Measurements from ENCODE around the gene ROR1.

ROR1 gene

GRCh38 chr1:63856924-63857323, 83.1 kb downstream of the ROR1 start:
- no peak for DNase-seq (ENCODE audit: low read depth in 2 of 2)

- DNase-seq (ENCODE audit: low read depth in 2 of 2): no peak
These were observed 83.7 kb downstream of the ROR1 start for GRCh38 chr1:63857478-63857877.

GRCh38 chr1:63858153-63858552, 84.3 kb downstream of the ROR1 start:
- no peak for DNase-seq (ENCODE audit: low read depth in 2 of 2)

GRCh38 chr1:63859480-63860275, 85.9 kb downstream of the ROR1 start:
- no peak for DNase-seq (ENCODE audit: low read depth in 2 of 2)

GRCh38 chr1:63861052-63861691, 87.4 kb downstream of the ROR1 start:
- DNase-seq (ENCODE audit: low read depth in 2 of 2): no peak

GRCh38 chr1:63863145-63863544, 89.3 kb downstream of the ROR1 start:
- no peak for DNase-seq (ENCODE audit: low read depth in 2 of 2)

GRCh38 chr1:63864224-63864641, 90.4 kb downstream of the ROR1 start:
- DNase-seq (ENCODE audit: low read depth in 2 of 2): no peak

GRCh38 chr1:63865561-63865960, 91.7 kb downstream of the ROR1 start:
- no peak for DNase-seq (ENCODE audit: low read depth in 2 of 2)

GRCh38 chr1:63866084-63866483, 92.3 kb downstream of the ROR1 start:
- no peak for DNase-seq (ENCODE audit: low read depth in 2 of 2)

- DNase-seq (ENCODE audit: low read depth in 2 of 2): no peak
These were observed 93.8 kb downstream of the ROR1 start for GRCh38 chr1:63867429-63868176.

- DNase-seq (ENCODE audit: low read depth in 2 of 2): no peak
These were observed 94.5 kb downstream of the ROR1 start for GRCh38 chr1:63868268-63868781.

- DNase-seq (ENCODE audit: low read depth in 2 of 2): no peak
These were observed 96.3 kb downstream of the ROR1 start for GRCh38 chr1:63870152-63870551.

GRCh38 chr1:63871463-63871862, 97.6 kb downstream of the ROR1 start:
- no peak for DNase-seq (ENCODE audit: low read depth in 2 of 2)

GRCh38 chr1:63873751-63874150, 99.9 kb downstream of the ROR1 start:
- no peak for DNase-seq (ENCODE audit: low read depth in 2 of 2)

GRCh38 chr1:63874278-63874880, 100.6 kb downstream of the ROR1 start:
- DNase-seq (ENCODE audit: low read depth in 2 of 2): no peak

GRCh38 chr1:63875636-63876035, 101.8 kb downstream of the ROR1 start:
- DNase-seq (ENCODE audit: low read depth in 2 of 2): no peak

- no peak for DNase-seq (ENCODE audit: low read depth in 2 of 2)
These were observed 103.4 kb downstream of the ROR1 start for GRCh38 chr1:63877021-63877767.

GRCh38 chr1:63877816-63878215, 104.0 kb downstream of the ROR1 start:
- no peak for DNase-seq (ENCODE audit: low read depth in 2 of 2)

GRCh38 chr1:63878932-63879331, 105.1 kb downstream of the ROR1 start:
- no peak for DNase-seq (ENCODE audit: low read depth in 2 of 2)

GRCh38 chr1:63880958-63881576, 107.2 kb downstream of the ROR1 start:
- DNase-seq (ENCODE audit: low read depth in 2 of 2): no peak

Data from activated CD8-positive, alpha-beta memory T cell treated with anti-CD3 and anti-CD28 coated beads for 4 hours (primary cell).